GM12878 (cell line): Measurements from ENCODE around the gene ISG20L2. TPM values are rescaled to one million over a fixed set of nuclear protein-coding genes. Genes with fewer than 3 reads are reported as not detected.

Source experiments
- ATAC-seq: fragments of 200-7000 bp; cut with Tn5 transposase; 3 replicates; pipeline ENCODE4 v1.9.1; 2020; ENCODE audit warnings: mild to moderate bottlenecking, moderate library complexity
- BruUV-seq: library from RNA; stranded (reverse); fragments of 400-500 nt; replicated peaks from 2 replicates; lab custom pipeline; 2021; lab: Mats Ljungman, UMichigan
- CTCF ChIA-PET: fragments of 300-600 bp; sonication (Branson Sonifier 250); formaldehyde crosslinking; extraction: SDS; loops from one replicate; lab custom pipeline; 2021; ENCODE audit warnings: inconsistent platforms; lab: Yijun Ruan, JAX
- POLR2A ChIA-PET: fragments of 350-600 bp; formaldehyde crosslinking; extraction: SDS; loops from one replicate; lab custom pipeline; 2021; ENCODE audit warnings: inconsistent platforms; lab: Charles Lee
- RAD21 ChIA-PET: fragments of 300-600 bp; sonication (Branson Sonifier 250); formaldehyde crosslinking; loops from one replicate; lab custom pipeline; 2023; ENCODE audit warnings: antibody characterized with exemption; ENCODE audit not compliant: unreplicated experiment; lab: Charles Lee
- SMC1A ChIA-PET: fragments of 300-600 bp; sonication (Branson Sonifier 250); formaldehyde crosslinking; loops from one replicate; lab custom pipeline; 2023; ENCODE audit not compliant: unreplicated experiment, uncharacterized antibody; lab: Charles Lee
- DNase-seq: peaks from one replicate; pipeline ENCODE4 v3.0.0-alpha.2; 2011; ENCODE audit warnings: low read depth, low spot score
- FAIRE-seq: peaks from 3 replicates; lab custom pipeline; 2011; peaks lifted over from hg19 to GRCh38; lab: Jason Lieb, UNC
- H2AFZ ChIP-seq: 2 replicates; pipeline ENCODE4 v1.6.0; 2011; ENCODE audit warnings: low read depth, low read length, control low read depth; ENCODE audit not compliant: control insufficient read depth
- H3K27ac ChIP-seq: 2 replicates; pipeline ENCODE4 v1.5.1; 2011; ENCODE audit warnings: control low read depth; ENCODE audit not compliant: control insufficient read depth, insufficient read depth
- H3K27me3 ChIP-seq, 2 experiments: replicated peaks in 1 of 2; 2 replicates each; pipeline versions ENCODE4 v1.6.0 to v1.6.1; 2011; ENCODE audit warnings: low read length in 1 of 2; ENCODE audit not compliant: control insufficient read depth in 2 of 2, insufficient read depth in 2 of 2
- H3K36me3 ChIP-seq, 2 experiments: 2 replicates each; pipeline ENCODE4 v1.5.1; 2011; ENCODE audit warnings: low read length in 1 of 2; ENCODE audit not compliant: control insufficient read depth in 2 of 2, insufficient read depth in 2 of 2
- H3K4me1 ChIP-seq: 2 replicates; pipeline ENCODE4 v1.6.1; 2011; ENCODE audit warnings: mild to moderate bottlenecking, low read length, moderate library complexity, mixed read lengths; ENCODE audit not compliant: control insufficient read depth, insufficient read depth
- H3K4me2 ChIP-seq: 2 replicates; pipeline ENCODE4 v1.6.0; 2011; ENCODE audit warnings: control low read depth; ENCODE audit not compliant: control insufficient read depth, insufficient read depth
- H3K4me3 ChIP-seq: fragments of 200-600 bp; sonication (generic); 2 replicates; pipeline ENCODE4 v1.5.1; 2016
- H3K79me2 ChIP-seq: 2 replicates; pipeline ENCODE4 v1.6.0; 2011; ENCODE audit warnings: low read length; ENCODE audit not compliant: control insufficient read depth, insufficient read depth
- H3K9ac ChIP-seq: 2 replicates; pipeline ENCODE4 v1.8.0; 2011; ENCODE audit warnings: low read length, control low read depth, mixed read lengths; ENCODE audit not compliant: control insufficient read depth, insufficient read depth
- H3K9me3 ChIP-seq: replicated peaks from 3 replicates; pipeline ENCODE4 v1.5.1; 2011; ENCODE audit warnings: mild to moderate bottlenecking, low read length; ENCODE audit not compliant: control insufficient read depth, insufficient read depth
- H4K20me1 ChIP-seq: 2 replicates; pipeline ENCODE4 v1.6.0; 2011; ENCODE audit not compliant: control insufficient read depth, insufficient read depth
- HSF1 ChIP-seq: fragments of 150-350 bp; IDR thresholded peaks from 2 replicates; pipeline ENCODE4 v1.6.1; 2014; ENCODE audit warnings: mild to moderate bottlenecking, low read depth, low read length
- NR2F1 ChIP-seq: fragments of 450-650 bp; conservative IDR thresholded peaks from 2 replicates; pipeline ENCODE4 v1.6.1; 2017; ENCODE audit warnings: mild to moderate bottlenecking
- RELA ChIP-seq: fragments of 450-650 bp; IDR thresholded peaks from 2 replicates; pipeline ENCODE4 v1.8.0; 2014; ENCODE audit warnings: borderline replicate concordance; ENCODE audit not compliant: partially characterized antibody
- SPI1 ChIP-seq: IDR thresholded peaks from 2 replicates; pipeline ENCODE4 v1.6.1; 2011; ENCODE audit warnings: low read depth, mild to moderate bottlenecking, low read length, moderate library complexity, borderline replicate concordance; ENCODE audit not compliant: insufficient read depth
- WGBS: methylation state at CpG from one replicate; pipeline ENCODE4 v1.1.6; 2016; ENCODE audit warnings: low lambda C conversion rate; ENCODE audit not compliant: insufficient replicate concordance, insufficient coverage; ENCODE audit errors: missing lambda C conversion rate; 5-methylcytosine and 5-hydroxymethylcytosine counted together
- in situ Hi-C: fragments of 300-500 bp; cut with MboI; formaldehyde crosslinking; loops from 9 replicates; pipeline ENCODE4 v1.14.3; 2018; ENCODE audit warnings: mixed read lengths
- intact Hi-C: fragments of 100-400 bp; cut with micrococcal nuclease; formaldehyde crosslinking; loops from one replicate; pipeline ENCODE4 v1.14.2; 2022; ENCODE audit not compliant: unreplicated experiment
- polyA plus RNA-seq, 11 experiments: library from polyadenylated mRNA; depleted of rRNA in 4 of 11; unstranded in 6 of 11; stranded (reverse) in 5 of 11; fragments of >200 nt; fragmentation: Nextera tagmentation in 4 of 11; fragmentation: Illumina TruSeq in 1 of 11; extraction: Ambion mirVana in 4 of 11; extraction: Trizol in 1 of 11; gene quantifications; 1 replicate in 1 of 11; 2 replicates in 10 of 11; pipeline versions ENCODE4 v1.2.1 to v1.2.3, GENCODE V29; 2011 to 2016; ENCODE audit warnings: inconsistent platforms in 2 of 11, missing spikeins in 2 of 11, low read depth in 1 of 11
- total RNA-seq, 4 experiments: library from RNA; depleted of rRNA in 3 of 4; stranded (reverse); fragments of >200 nt in 3 of 4; fragmentation: Illumina TruSeq in 1 of 4; extraction: Trizol in 1 of 4; gene quantifications; 2 replicates each; pipeline versions ENCODE4 v1.2.1 to v1.2.3, GENCODE V29; 2013 to 2021

The ISG20L2 gene
- total and polyA plus RNA-seq, 10 of the 15 experiments (the other 5 are each of a cell fraction or from before 2014, with no cell fraction given) = 16.4 to 111 (median 48.0) TPM

- TF ChIP-seq HSF1 = no peak
These were observed 27.8 kb upstream of the ISG20L2 start (continued) for GRCh38 chr1:156756355-156756754.

GRCh38 chr1:156755527-156755950, 27.0 kb upstream of the ISG20L2 start:
- 22% methylated on average over 5 of the region's 5 CpGs for WGBS
- H3K4me2 ChIP-seq = no peak overlapping the region
- no peak for FAIRE-seq
- no peak overlapping the region for H2AFZ ChIP-seq
- H3K79me2 ChIP-seq = peaks cover 26% of the 10 kb centered on the region
- H3K9ac ChIP-seq = no peak overlapping the region
- intact Hi-C loops = no loop called here
- SMC1A ChIA-PET = interaction anchor here (1.2 to 2.9 kb wide), 2 partner anchors 11 to 29 kb away, joined by 3 to 16 read pairs; no protein-coding TSS in a partner anchor
- H3K36me3 ChIP-seq = no peaks in the 10 kb centered on the region
- H4K20me1 ChIP-seq = no peaks in the 10 kb centered on the region
- POLR2A ChIA-PET = interaction anchor here (2.3 kb wide), 1 partner anchor 29 kb away, joined by 9 read pairs; no protein-coding TSS in a partner anchor
- in situ Hi-C loops = no loop called here
- H3K9me3 ChIP-seq = no peaks in the 10 kb centered on the region
- TF ChIP-seq RELA = no peak
- peak; percentile 48; the same call in 1 of the 2 replicates for TF ChIP-seq SPI1
- TF ChIP-seq NR2F1 = no peak
- CTCF ChIA-PET = interaction anchor here (1.3 to 4.3 kb wide), 5 partner anchors 10 to 65 kb away, joined by 5 to 19 read pairs (median 14); partner anchors contain the start of gene PRCC
- no peak for ATAC-seq
- no peak overlapping the region for H3K4me3 ChIP-seq
- BruUV-seq = no TSS peak
- peaks cover 12% of the 10 kb centered on the region for H3K4me1 ChIP-seq
- DNase-seq = no peak
- RAD21 ChIA-PET = interaction anchor here (1.0 kb wide), 1 partner anchor 29 kb away, joined by 3 read pairs; no protein-coding TSS in a partner anchor
- no peaks in the 10 kb centered on the region for H3K27me3 ChIP-seq
- no peak overlapping the region for H3K27ac ChIP-seq
